HepG2 (cell line): ENCODE data around the gene TMC8. TPM values are rescaled to one million over a fixed set of nuclear protein-coding genes. Genes with fewer than 3 reads are reported as not detected.
A peak's percentile ranks its signal among the peaks of the same experiment; 100 is the strongest.

Experiments used
- ERF ChIP-seq: IDR thresholded peaks from 2 replicates; pipeline ENCODE4 v1.6.1; 2018; ENCODE audit warnings: missing biosample characterization, missing genetic modification reagents
- HOXA5 ChIP-seq: sonication (generic); formaldehyde crosslinking; IDR thresholded peaks from 2 replicates; pipeline ENCODE4 v1.4.0; 2020; ENCODE audit warnings: missing genetic modification reagents
- JUN ChIP-seq: sonication (generic); formaldehyde crosslinking; IDR thresholded peaks from 2 replicates; pipeline ENCODE4 v1.4.0; 2020; ENCODE audit warnings: mild to moderate bottlenecking, missing genetic modification reagents
- NKX3-1 ChIP-seq: sonication (generic); formaldehyde crosslinking; IDR thresholded peaks from 2 replicates; pipeline ENCODE4 v1.5.0; 2020; ENCODE audit warnings: missing genetic modification reagents
- STAG1 ChIP-seq: sonication (generic); formaldehyde crosslinking; IDR thresholded peaks from 2 replicates; pipeline ENCODE4 v1.4.0; 2020; ENCODE audit warnings: missing genetic modification reagents
- THAP7 ChIP-seq: sonication (generic); formaldehyde crosslinking; IDR thresholded peaks from 2 replicates; pipeline ENCODE4 v1.8.1; 2023; ENCODE audit warnings: mild to moderate bottlenecking, missing genetic modification reagents
- TMF1 ChIP-seq: sonication (generic); formaldehyde crosslinking; IDR thresholded peaks from 2 replicates; pipeline ENCODE4 v1.8.1; 2022; ENCODE audit warnings: low read depth, missing genetic modification reagents
- ZNF446 ChIP-seq: sonication (generic); formaldehyde crosslinking; IDR thresholded peaks from 2 replicates; pipeline ENCODE4 v1.5.0; 2020; ENCODE audit warnings: mild to moderate bottlenecking, missing genetic modification reagents
- ZNF562 ChIP-seq: sonication (generic); formaldehyde crosslinking; IDR thresholded peaks from 2 replicates; pipeline ENCODE4 v1.8.0; 2022; ENCODE audit warnings: missing genetic modification reagents, borderline replicate concordance
- ZNF577 ChIP-seq: sonication (generic); formaldehyde crosslinking; IDR thresholded peaks from 2 replicates; pipeline ENCODE4 v1.4.0; 2020; ENCODE audit warnings: mild to moderate bottlenecking, low read depth, missing genetic modification reagents, borderline replicate concordance
- ZNF619 ChIP-seq: sonication (generic); formaldehyde crosslinking; IDR thresholded peaks from 2 replicates; pipeline ENCODE4 v1.4.0; 2020; ENCODE audit warnings: mild to moderate bottlenecking, missing genetic modification reagents
- ZSCAN25 ChIP-seq: sonication (generic); formaldehyde crosslinking; IDR thresholded peaks from 2 replicates; pipeline ENCODE4 v1.8.0; 2022; ENCODE audit warnings: mild to moderate bottlenecking, missing genetic modification reagents
- polyA plus RNA-seq, 8 experiments: library from polyadenylated mRNA; depleted of rRNA in 3 of 8; stranded (reverse) in 7 of 8; unstranded in 1 of 8; fragments of >200 nt; fragmentation: Illumina TruSeq in 4 of 8; extraction: Trizol in 4 of 8; gene quantifications; 2 replicates each; pipeline versions ENCODE4 v1.2.1 to v1.2.3, GENCODE V29; 2011 to 2016; ENCODE audit warnings: low read depth in 4 of 8, missing spikeins in 1 of 8, mixed read lengths in 1 of 8; ENCODE audit not compliant: insufficient read depth in 1 of 8
- total RNA-seq, 5 experiments: library from RNA; depleted of rRNA; stranded (reverse); fragments of >200 nt; fragmentation: Illumina TruSeq; extraction: Trizol; gene quantifications; 2 replicates each; pipeline ENCODE4 v1.2.3, GENCODE V29; 2016; ENCODE audit warnings: low read depth in 1 of 5
- TF ChIP-seq, protein P1 (sequence below): sonication (generic); formaldehyde crosslinking; IDR thresholded peaks from 2 replicates; pipeline ENCODE4 v1.4.0; 2020; ENCODE audit warnings: missing genetic modification reagents, low read depth, mild to moderate bottlenecking, borderline replicate concordance
- TF ChIP-seq, protein P2 (sequence below): sonication (generic); formaldehyde crosslinking; IDR thresholded peaks from 2 replicates; pipeline ENCODE4 v1.4.0; 2020; ENCODE audit warnings: missing genetic modification reagents
- TF ChIP-seq, protein P3 (sequence below): sonication (generic); formaldehyde crosslinking; IDR thresholded peaks from 2 replicates; pipeline ENCODE4 v1.5.1; 2020; ENCODE audit warnings: mild to moderate bottlenecking, moderate library complexity, missing genetic modification reagents
- TF ChIP-seq, protein P4 (sequence below): sonication (generic); formaldehyde crosslinking; IDR thresholded peaks from 2 replicates; pipeline ENCODE4 v1.4.0; 2020; ENCODE audit warnings: missing genetic modification reagents, borderline replicate concordance
- TF ChIP-seq, protein P5 (sequence below): sonication (generic); formaldehyde crosslinking; conservative IDR thresholded peaks from 2 replicates; pipeline ENCODE4 v1.4.0; 2020; ENCODE audit warnings: missing genetic modification reagents

Gene TMC8
- total and polyA plus RNA-seq, 2 of the 13 experiments (the other 11 are each of a cell fraction or from before 2014, with no cell fraction given): 0.53 to 7.8 TPM

DNA sequence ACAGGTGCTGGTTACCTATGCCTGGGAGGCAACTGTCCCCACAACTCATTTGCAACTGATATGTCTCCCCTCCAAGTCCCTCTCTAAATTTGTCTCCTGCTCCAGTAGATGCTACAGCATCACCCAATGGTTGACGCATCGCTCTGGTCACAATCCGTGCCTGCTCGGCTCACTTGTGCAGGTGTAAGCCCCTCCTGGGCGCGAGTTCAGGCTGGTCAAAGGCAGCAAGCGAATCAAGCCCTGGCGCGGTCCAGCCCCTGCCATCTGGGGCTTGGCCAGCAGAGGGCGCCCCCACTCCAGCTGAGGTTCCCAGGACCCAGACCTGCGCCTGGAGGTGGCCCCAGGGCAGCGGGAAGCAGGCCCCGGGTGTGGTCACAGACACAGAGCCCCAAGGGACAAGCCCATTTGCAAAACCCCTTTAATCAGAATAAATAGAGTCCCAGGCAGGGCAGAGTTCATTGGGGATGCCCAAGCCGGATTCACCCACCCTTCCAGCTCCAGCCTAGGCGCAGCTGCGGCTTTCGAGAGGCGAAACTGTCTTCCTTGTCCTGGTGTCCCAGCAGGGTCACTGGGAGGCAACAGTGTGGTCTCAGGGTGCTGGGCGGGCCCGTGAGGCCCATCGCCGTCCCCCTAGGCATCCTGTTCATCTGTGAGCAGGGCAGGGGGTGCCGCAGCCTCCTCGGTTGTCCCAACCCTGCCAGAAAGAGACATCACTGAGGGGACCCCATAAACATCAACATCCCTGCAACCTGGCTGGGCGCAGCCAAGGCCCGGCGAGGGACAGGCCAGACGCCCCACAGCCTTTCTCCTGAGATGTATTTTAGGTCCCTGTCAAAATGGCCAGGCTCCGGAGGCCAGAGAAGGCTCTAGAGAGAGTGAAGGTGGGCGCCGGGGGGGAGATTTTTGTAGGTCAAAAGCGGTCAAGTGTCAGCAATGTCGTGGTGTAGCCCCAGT is 17.8 kb upstream of the TMC8 start (continued):
- peak; percentile 36; the same call in 1 of the 2 replicates for TF ChIP-seq JUN (CRISPR knock-in tag)
- no peak for TF ChIP-seq ZNF446 (CRISPR knock-in tag)
- TF ChIP-seq, protein P1, sequence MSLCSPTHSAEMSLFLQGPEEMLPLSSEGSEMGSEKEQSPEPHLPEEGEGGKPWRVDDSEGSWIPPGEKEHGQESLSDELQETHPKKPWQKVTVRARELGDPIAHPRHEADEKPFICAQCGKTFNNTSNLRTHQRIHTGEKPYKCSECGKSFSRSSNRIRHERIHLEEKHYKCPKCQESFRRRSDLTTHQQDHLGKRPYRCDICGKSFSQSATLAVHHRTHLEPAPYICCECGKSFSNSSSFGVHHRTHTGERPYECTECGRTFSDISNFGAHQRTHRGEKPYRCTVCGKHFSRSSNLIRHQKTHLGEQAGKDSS: peak; percentile 44; the same call in 1 of the 2 replicates
- no peak for TF ChIP-seq ZNF577
- TF ChIP-seq, protein P2, sequence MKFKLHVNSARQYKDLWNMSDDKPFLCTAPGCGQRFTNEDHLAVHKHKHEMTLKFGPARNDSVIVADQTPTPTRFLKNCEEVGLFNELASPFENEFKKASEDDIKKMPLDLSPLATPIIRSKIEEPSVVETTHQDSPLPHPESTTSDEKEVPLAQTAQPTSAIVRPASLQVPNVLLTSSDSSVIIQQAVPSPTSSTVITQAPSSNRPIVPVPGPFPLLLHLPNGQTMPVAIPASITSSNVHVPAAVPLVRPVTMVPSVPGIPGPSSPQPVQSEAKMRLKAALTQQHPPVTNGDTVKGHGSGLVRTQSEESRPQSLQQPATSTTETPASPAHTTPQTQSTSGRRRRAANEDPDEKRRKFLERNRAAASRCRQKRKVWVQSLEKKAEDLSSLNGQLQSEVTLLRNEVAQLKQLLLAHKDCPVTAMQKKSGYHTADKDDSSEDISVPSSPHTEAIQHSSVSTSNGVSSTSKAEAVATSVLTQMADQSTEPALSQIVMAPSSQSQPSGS (CRISPR knock-in tag): peak; percentile 50; the same call in 1 of the 2 replicates
- peak; percentile 72; the same call in 1 of the 2 replicates for TF ChIP-seq HOXA5 (CRISPR knock-in tag)
- TF ChIP-seq ZNF619: no peak
- TF ChIP-seq, protein P3, sequence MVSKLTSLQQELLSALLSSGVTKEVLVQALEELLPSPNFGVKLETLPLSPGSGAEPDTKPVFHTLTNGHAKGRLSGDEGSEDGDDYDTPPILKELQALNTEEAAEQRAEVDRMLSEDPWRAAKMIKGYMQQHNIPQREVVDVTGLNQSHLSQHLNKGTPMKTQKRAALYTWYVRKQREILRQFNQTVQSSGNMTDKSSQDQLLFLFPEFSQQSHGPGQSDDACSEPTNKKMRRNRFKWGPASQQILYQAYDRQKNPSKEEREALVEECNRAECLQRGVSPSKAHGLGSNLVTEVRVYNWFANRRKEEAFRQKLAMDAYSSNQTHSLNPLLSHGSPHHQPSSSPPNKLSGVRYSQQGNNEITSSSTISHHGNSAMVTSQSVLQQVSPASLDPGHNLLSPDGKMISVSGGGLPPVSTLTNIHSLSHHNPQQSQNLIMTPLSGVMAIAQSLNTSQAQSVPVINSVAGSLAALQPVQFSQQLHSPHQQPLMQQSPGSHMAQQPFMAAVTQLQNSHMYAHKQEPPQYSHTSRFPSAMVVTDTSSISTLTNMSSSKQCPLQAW (CRISPR knock-in tag): peak; percentile 92
- peak; percentile 79; the same call in 1 of the 2 replicates for TF ChIP-seq ERF (CRISPR knock-in tag)
- TF ChIP-seq STAG1: peak; percentile 99
- TF ChIP-seq ZSCAN25: 0 out of 2 replicates have a peak, but pooled peaks have one; percentile 51
- TF ChIP-seq THAP7: no peak
- TF ChIP-seq TMF1 (CRISPR knock-in tag): no peak
- TF ChIP-seq ZNF562 (CRISPR knock-in tag): no peak
- TF ChIP-seq, protein P4, sequence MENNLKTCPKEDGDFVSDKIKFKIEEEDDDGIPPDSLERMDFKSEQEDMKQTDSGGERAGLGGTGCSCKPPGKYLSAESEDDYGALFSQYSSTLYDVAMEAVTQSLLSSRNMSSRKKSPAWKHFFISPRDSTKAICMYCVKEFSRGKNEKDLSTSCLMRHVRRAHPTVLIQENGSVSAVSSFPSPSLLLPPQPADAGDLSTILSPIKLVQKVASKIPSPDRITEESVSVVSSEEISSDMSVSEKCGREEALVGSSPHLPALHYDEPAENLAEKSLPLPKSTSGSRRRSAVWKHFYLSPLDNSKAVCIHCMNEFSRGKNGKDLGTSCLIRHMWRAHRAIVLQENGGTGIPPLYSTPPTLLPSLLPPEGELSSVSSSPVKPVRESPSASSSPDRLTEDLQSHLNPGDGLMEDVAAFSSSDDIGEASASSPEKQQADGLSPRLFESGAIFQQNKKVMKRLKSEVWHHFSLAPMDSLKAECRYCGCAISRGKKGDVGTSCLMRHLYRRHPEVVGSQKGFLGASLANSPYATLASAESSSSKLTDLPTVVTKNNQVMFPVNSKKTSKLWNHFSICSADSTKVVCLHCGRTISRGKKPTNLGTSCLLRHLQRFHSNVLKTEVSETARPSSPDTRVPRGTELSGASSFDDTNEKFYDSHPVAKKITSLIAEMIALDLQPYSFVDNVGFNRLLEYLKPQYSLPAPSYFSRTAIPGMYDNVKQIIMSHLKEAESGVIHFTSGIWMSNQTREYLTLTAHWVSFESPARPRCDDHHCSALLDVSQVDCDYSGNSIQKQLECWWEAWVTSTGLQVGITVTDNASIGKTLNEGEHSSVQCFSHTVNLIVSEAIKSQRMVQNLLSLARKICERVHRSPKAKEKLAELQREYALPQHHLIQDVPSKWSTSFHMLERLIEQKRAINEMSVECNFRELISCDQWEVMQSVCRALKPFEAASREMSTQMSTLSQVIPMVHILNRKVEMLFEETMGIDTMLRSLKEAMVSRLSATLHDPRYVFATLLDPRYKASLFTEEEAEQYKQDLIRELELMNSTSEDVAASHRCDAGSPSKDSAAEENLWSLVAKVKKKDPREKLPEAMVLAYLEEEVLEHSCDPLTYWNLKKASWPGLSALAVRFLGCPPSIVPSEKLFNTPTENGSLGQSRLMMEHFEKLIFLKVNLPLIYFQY: 0 out of 2 replicates have a peak, but pooled peaks have one; percentile 57
- TF ChIP-seq, protein P5, sequence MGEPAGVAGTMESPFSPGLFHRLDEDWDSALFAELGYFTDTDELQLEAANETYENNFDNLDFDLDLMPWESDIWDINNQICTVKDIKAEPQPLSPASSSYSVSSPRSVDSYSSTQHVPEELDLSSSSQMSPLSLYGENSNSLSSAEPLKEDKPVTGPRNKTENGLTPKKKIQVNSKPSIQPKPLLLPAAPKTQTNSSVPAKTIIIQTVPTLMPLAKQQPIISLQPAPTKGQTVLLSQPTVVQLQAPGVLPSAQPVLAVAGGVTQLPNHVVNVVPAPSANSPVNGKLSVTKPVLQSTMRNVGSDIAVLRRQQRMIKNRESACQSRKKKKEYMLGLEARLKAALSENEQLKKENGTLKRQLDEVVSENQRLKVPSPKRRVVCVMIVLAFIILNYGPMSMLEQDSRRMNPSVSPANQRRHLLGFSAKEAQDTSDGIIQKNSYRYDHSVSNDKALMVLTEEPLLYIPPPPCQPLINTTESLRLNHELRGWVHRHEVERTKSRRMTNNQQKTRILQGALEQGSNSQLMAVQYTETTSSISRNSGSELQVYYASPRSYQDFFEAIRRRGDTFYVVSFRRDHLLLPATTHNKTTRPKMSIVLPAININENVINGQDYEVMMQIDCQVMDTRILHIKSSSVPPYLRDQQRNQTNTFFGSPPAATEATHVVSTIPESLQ (CRISPR knock-in tag): no peak
- TF ChIP-seq NKX3-1 (CRISPR knock-in tag): no peak
